ENCODE measurements around the gene ELAC1.

DNA sequence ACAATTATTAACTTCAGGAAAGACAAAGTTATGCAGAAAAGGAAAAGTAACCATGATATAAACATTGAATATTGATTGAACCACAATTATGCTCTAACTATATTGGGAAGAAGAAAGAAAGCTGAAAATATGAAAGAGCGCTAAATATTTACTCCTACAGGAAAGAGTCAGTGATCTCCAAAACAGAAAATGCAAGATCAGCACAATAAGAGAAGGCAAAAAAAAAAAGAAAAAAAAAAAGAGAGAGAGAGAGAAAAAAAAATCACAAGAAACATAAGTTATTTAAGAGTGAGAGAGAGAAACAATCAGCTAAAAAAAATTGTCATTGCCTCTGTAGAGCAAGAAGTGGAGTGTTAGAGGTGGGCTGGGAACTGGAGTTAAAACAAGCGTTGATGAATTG, 28.9 kb upstream of the ELAC1 start:
- TF ChIP-seq, protein P1, sequence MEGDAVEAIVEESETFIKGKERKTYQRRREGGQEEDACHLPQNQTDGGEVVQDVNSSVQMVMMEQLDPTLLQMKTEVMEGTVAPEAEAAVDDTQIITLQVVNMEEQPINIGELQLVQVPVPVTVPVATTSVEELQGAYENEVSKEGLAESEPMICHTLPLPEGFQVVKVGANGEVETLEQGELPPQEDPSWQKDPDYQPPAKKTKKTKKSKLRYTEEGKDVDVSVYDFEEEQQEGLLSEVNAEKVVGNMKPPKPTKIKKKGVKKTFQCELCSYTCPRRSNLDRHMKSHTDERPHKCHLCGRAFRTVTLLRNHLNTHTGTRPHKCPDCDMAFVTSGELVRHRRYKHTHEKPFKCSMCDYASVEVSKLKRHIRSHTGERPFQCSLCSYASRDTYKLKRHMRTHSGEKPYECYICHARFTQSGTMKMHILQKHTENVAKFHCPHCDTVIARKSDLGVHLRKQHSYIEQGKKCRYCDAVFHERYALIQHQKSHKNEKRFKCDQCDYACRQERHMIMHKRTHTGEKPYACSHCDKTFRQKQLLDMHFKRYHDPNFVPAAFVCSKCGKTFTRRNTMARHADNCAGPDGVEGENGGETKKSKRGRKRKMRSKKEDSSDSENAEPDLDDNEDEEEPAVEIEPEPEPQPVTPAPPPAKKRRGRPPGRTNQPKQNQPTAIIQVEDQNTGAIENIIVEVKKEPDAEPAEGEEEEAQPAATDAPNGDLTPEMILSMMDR (conservative IDR thresholded peaks at IDR 0.05) = no peak
- TF ChIP-seq ZFX (IDR thresholded peaks at IDR 0.05) = no peak

All from C4-2B (cell line).